ENCODE results near the gene MTRR.

The MTRR gene

DNA sequence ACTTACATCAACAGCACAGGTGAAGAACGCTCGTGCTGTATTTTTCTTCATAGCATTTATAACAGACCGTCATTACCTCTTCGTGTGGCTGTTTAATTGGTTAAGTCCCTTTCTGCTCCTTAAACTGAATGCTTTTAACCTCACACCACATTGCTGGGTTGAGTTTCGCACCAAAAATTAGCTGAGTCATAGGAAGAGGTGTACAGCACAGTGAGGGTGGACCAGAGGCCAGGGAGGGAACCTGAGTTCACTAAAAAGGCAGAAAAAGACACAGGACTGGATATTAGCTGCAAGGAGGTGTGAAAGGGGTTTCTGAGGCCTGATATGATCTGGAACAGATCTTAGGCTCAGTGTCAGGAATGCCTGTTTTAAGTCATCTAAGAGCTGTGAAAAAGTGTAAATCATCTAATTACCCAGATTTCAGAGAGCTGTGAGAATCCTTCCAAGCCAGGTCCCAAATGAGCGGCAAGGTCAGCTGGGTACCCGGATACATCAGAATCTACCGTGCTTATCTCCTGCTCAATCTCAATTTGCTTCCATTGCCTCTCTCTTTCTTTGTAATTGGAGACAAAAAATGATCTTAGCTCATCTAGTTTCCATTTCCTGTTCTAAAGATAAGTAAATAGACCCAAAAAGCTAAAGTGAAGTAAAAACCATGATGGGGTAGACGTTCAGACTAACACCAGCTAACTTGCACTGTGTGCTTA, 10.9 kb upstream of the MTRR start:
- DNase-seq = no peak

DNA sequence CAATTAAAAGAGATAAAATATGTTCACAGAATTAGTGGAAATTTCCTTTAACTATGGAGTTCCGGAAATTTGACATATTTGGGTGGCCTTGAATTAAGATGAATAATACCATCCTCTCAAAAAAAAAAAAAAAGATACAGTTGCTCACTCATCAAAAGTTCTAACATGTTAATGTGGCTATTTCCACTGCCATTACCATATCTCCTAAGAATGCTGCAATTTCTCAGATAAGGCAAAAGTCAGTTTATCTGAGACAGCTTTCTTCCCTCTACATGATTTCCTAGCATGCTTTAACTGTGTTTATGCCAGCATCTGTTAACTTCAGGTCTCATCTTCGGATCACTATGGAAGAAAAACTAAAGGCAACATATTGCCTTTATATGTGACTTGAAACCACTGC, 2.8 kb upstream of the MTRR start:
- no peak for DNase-seq

DNA sequence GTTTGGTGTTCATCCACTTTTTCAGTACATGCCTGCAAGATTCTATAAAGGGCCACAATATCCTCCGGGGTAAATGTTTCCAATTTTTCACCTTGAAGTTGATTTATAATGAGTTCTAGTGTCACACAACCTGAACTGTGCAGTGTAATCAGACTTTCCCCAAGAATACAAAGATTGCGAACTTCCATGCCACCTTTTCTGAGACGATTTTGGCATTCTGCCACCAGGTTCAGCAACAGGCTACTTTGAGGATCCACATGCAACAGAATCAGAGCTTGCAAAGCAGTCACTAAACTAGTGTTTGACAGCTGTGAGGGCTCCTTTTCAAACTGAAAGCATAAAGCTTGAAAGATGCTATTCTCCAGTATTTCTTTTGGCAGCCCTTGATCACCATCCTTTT, 1.7 kb upstream of the MTRR start:
- DNase-seq = no peak

DNA sequence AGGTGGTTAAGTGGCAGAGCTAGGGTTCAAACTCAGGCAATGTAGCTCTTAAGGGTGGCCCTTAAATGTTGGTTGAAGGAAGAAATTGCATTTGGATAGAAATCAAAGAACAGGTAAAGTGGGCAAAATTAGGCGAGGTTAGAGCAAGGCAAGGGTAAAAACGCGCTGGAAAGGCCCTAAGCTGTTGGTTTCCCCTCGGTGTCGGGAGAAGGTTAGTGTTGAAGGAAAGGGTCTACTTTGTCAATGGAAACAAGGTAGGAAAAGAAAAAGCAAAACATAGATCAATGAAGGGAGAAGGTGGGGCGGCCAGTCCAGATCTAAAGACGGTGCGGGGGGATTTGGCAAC, 548 bp upstream of the MTRR start:
- DNase-seq = no peak

DNA sequence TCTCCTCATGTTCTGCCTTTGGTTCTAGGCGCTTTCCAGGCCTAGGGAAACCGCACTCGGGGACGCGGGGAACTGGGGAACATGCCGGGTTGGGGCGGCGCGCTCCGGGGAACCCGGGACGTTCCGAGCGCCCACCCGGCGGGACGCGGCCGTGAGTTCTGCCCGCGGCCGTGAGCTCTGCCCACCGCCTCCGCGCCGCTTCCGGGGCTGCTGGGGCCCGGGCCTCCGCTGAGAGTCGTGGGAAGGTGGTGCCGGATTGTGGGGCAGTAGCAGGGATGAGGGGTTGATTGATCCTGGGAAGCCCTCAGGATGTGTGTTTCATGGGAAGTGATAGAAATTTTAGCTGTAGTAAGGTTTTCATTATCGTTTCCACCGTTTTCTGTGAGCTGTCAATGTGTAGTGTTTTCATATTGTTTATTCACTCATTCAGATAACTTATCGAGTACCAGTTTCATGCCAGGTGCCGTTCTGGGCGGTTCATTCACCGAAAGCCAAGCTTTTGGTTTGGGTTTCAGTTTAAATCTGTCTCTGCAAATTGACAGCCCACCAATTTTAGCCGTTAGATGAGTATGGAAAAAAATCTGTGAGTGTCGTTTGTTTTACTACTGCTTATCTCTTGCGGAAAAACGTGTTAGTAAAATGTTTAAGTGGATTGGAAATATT, 657 bp downstream of the MTRR start:
- DNase-seq = peak; percentile 37

DNA sequence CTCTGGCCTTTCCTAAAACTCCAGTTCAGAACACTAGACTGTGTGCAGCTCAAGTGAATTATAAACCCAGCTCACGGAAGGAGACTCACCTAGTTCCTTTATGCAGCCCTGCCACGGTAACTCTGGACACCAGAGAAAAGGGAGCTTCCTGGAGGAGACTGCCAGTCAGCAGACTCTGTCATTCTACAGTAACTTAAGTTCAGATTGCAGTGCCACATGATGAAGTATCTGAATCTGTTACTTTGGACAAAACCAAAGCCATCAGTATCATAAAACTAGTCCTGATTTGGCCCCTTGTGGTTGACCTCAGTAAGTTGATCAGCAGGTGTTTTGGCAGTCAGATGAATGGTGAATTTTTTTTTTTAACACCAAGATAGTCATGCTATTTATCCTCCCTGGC, 2.7 kb downstream of the MTRR start:
- no peak for DNase-seq

DNA sequence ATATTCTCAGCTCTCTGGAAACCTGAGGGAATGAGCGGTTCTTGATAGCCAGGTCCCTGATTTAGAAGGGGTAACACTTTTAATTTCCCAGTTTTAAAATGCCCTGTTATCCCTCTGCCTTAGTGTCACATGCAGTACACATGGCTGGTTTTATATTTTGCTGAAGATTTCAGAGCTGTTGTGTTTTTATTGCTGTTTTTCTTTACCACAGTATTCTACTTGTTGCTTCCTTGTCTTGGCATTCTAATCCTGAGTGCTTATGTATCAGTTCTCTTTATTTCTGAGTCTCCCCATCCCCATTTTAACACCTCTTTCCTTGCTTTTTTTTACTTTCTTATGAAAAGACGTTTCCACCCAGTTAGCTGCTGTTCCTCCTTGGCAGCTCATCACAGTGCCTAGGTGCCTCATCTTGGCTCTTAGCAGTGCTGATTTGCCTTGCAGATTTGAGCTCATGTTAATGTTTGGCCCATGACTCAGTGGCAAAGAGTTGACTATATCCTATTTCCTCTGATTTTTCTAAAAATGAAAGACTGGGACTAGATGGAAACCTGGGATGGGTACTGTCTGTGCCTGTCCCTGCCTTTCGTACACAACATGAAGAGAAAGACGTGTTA, 3.7 kb downstream of the MTRR start:
- DNase-seq = no peak

DNA sequence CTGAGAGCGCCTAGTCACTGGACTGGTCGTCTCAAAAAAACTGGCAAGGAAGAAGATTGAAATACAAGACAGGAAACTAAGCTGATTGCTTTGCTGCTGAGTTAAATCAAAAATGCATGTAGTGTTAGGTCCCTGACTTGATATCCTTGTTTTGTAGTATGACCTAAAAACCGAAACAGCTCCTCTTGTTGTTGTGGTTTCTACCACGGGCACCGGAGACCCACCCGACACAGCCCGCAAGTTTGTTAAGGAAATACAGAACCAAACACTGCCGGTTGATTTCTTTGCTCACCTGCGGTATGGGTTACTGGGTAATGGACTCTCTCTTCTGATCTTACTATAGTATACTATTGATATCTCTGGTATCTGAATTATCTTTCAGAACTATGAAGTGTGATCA, 4.3 kb downstream of the MTRR start:
- no peak for DNase-seq

DNA sequence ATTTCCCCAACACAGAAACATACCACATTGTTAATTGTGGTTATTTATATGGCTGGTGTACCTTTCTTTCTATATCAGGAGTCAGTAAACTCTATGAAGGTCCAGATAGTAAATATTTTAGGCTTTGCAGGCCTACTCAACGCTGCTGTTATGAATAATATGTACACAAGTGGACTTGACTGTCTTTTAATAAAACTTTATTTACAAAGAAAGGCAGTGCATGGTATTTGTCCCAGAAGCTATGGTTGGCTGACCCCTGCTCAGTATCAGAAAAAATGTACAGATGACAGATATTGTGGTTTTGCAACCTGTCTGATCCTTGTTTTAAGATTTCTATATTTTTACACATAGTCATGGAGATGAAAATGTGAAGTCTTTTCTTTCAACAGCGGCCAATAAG, 5.7 kb downstream of the MTRR start:
- no peak for DNase-seq

DNA sequence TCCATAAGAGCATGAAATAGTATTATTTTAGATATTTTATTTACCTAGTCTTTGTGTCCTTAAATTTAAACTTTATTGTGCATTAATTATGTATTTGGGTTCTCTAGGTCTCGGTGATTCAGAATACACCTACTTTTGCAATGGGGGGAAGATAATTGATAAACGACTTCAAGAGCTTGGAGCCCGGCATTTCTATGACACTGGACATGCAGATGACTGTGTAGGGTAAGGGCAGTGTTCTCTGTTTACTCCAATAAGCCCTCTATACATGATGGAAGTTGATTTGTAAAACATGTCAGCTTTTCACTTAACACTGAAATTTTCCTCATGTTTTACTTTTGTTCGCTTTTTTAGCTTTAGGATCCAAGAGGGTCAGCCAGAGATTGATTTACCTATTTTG, 6.2 kb downstream of the MTRR start:
- no peak for DNase-seq

DNA sequence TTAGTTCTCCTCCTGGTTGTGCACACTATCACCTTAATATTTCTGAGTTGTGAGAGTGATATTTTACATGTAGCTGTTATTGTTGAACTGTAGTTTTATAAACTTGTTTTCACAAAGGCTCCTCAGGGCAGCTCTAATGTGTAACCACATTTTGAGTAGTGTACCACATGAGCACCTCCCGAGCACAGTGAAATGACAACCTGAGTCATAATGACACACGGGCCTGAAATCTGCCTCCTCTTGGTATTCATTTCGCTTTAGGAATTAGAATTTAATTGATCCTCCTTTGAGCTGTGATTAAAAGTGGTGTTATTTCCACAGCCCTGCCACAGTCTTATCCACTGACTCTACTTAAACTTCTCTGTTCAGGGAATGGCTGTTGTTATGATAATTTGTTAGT, 7.9 kb downstream of the MTRR start:
- DNase-seq = no peak

DNA sequence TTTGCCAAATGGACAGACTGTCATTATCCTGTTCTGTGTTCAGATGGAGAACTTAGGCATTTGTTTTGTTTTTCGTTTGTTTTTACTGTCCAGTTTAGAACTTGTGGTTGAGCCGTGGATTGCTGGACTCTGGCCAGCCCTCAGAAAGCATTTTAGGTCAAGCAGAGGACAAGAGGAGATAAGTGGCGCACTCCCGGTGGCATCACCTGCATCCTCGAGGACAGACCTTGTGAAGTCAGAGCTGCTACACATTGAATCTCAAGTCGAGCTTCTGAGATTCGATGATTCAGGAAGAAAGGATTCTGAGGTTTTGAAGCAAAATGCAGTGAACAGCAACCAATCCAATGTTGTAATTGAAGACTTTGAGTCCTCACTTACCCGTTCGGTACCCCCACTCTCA, 8.9 kb downstream of the MTRR start:
- DNase-seq = no peak

DNA sequence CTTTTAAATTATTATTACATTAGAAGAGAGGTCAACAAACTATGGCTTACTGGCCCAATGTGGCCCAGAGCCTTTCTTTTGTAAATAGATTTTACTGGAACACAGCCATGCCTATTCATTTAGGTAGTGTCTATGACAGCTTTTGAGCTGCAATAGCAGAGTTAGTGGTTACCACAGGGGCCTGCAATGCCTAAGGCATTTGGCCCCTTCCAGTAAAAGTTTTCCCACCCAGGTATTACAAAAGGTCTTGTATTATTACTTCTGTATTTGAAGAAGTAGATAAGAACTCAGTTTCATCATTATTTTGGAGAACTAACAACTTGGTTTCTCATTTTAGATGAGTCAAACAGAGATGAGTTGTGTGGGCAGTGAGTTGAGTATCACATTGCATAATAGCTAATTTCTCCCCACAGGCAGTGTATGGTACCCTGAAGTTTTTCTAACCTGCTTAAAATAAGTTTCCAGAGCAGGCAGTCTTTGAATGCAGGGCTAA, 9.5 kb downstream of the MTRR start:
- no peak for DNase-seq

DNA sequence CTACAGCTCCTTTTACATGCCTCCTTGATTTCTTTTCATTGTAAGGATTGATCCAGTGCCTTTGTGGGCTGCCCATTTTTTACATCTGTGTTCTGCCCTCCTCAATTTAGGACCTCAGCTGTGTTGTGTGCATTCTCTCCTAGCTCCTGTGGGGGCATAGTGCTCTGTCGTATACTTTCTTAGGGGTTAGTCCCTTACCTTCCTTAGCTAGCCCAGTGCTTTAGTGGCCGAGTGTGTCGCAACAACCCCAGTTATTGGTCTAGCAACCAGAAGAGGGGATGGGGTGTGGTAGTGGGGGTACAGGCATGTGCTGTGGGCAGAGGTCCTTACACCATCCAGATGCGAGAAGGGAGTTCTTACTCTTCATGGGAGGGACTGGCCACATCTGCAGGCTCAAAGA, 12.1 kb downstream of the MTRR start:
- DNase-seq = no peak

DNA sequence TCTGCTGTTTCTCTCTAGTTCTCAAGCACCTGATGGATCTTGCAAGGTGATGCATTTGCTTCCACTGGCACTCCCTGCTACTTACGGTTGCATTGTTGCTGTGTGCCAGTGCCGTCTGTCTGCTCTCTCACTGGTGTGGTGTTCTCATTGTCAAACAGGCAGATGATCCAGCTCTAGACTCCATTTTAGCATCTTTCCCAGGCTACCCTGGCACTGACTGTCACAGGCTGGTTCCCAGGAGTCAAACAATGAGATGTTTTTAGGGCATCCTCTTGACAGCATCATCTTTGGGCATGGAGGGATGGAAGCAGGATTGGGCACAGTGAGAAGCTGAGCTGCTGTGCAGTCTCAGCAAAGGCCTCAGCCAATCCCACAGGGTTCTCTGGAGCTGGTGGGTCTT, 12.9 kb downstream of the MTRR start:
- DNase-seq = no peak

DNA sequence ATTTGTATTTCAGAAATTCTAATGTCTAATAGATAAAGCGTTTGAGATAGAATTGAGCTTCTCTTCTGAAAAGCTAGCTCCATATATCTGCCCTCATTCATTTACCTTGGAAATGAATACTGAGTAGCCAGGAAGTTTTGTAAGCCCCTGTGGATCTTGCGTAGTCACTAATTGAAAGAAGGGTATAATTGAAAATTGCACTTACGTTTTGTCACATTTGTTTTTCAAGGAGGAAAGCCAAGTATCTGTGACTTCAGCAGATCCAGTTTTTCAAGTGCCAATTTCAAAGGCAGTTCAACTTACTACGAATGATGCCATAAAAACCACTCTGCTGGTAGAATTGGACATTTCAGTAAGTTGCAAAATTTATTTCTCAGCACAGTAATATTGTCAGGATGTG, 14.0 kb downstream of the MTRR start:
- DNase-seq = no peak

DNA sequence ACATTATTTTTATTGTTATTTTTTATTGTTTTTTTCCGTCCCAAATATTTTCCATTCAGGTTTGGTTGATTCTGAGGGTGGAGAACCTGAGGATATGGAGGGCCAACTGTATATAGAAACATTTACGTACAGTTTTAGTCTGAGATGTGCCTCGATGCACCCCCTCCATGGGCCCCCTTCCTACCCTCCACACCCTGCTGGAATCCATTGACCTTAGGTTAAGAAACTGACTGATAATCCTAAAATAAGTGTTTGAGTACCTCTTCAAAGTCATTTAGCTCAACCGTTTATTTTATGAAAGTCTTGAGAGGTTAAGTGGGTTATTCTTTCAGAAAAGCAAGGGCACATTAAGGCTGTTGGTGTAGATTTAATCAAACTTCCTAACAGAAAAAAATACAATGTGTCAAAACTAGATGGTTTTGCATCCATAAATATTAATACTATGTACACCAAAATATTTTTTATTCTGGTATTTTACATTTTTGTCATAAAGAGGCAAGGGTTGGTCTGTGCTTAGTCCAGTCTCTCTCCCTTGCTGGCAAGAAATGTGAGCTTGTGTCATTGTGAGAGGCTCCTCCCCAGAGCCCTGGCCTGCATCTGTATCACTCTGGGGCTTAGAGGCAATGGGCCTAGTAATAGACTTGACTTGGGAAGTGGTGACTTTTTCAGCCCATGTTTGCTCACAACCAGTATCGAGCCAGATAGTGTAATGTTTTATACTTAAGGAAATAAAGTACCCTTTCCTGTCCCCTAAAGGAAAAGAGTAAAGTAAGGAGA, 15.7 kb downstream of the MTRR start:
- DNase-seq = no peak

DNA sequence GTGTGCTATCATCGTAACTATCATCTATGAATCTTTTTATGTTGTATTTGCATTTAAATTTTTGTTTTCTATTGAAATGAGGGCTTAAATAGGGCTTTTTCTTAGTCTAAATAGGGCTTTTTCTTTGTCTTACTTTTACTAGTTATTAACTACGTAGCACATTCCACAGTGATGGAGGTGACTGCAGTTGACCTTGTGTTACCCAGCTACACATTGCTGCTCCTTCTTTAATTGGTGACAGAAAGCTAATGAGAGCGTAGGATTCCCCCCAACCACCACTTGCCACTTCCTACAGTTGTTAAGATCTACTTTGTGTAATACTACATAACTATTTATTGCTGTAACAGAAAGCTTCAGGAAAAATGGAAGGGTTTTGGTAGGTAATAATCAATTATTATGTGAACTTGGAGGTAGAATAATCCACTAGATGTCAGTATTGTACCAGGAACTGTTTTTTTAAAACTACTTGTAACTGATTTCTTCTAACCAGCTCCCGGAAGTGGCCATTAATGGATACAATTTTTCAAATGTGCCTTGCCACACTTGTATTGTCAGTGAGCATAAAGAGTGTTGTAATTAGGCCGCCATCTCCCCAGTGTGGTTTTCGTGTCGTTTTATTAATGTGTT, 18.0 kb downstream of the MTRR start:
- DNase-seq = no peak

DNA sequence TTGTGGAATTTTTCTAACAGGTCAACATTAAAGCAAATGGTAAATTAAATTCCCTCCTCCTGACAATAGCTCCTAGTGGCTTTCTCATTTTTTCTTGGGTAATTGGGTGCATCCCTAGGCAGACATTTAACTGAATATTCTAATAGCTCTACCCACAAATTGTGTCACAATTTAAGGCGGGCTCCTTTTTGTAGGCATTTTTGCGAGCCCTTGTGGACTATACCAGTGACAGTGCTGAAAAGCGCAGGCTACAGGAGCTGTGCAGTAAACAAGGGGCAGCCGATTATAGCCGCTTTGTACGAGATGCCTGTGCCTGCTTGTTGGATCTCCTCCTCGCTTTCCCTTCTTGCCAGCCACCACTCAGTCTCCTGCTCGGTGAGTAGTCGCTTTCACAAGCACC, 20.0 kb downstream of the MTRR start:
- DNase-seq = no peak

DNA sequence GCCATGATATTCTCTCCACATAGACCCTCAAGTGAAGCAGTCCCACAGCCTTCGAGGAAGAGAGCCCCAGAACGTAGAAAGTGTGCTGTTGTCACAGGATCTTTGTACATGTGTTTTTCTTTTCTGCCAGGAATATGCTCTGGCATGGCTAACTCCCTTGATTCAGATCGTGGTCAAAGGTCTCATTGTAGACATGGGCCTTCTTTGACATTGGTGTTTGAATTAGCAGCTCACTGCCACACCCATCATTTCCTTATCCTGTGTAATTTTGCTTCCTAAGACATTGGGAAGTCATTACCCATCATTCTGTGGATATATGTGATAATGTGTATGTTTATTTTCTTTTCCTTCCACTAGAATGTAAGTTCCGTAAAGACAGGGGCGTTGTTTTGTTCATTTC, 25.5 kb downstream of the MTRR start:
- DNase-seq = no peak

DNA sequence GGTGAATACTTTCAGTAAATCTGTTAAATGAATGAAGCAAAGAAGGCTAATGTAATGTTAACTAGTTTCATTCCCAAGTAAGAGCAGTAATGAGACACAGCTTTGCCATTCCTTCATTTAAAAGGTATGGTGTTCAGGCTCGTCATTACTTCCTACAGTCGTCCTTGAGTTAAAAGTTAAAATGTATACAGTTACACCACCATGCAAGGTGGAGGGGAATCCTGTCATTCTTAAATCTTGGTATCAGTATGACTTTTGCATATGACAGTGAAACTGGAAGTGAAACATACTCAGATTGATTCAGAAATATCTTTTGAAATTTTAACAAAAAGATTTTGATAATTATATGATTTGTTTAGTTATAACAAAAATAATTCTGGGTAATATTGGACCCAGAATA, 25.9 kb downstream of the MTRR start:
- DNase-seq = no peak

DNA sequence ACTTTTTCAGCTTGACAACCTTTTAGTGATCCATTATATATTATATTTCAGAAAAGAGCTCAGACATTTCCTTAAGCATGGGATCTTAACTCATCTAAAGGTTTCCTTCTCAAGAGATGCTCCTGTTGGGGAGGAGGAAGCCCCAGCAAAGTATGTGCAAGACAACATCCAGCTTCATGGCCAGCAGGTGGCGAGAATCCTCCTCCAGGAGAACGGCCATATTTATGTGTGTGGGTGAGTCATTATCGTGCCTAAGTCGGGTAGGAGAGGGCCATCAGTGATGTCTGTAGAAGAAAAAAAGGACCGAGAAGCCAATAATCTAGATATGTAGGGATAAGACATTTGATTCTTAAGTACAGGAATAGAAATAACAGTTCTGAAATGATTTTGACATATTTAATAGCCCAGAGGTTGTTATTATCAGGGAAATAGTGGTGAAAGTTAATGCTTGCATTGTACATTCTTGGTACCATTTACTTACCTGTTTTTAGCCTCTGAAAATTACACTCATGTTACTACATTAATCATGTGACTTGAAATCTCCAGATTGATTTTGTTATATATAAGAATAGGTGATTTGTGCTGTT, 28.2 kb downstream of the MTRR start:
- no peak for DNase-seq

DNA sequence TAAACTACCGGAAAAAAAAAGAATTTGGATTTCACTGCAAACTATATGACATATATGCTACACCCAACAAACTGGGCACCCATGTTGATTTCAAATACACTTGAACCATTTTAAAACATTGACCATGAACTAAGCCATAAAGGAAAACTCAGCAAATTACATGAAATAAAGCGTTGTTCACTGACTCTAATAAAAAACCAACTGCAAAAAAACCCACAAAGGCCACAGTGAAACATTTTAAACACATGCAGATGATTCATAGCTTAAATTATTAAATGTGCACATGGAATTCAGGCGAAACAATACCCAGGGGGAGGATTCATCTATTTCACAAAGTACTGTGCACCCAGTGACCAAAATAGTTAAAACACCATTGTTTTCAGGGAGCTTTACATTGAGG, 33.3 kb downstream of the MTRR start:
- DNase-seq = no peak

All from stimulated activated CD4-positive, alpha-beta T cell treated with anti-CD3 and anti-CD28 coated beads, Interleukin-12 subunit alpha, Interleukin-12 subunit beta, amount 100 ng/mL, for 4 hours (primary cell).